HG02840 (cell line): ENCODE measurements around the gene HEG1.

ENCODE experiments used
- ATAC-seq: cut with Tn5 transposase; IDR thresholded peaks from one replicate; pipeline ENCODE4 v1.9.1; 2021; ENCODE audit warnings: mild to moderate bottlenecking, moderate library complexity, moderate number of reproducible peaks; ENCODE audit not compliant: unreplicated experiment, low FRiP score

Gene HEG1

GRCh38 chr3:125051715-125052581, 3.8 kb downstream of the HEG1 start:
- no peak for ATAC-seq

GRCh38 chr3:125051205-125051604, 4.6 kb downstream of the HEG1 start:
- no peak for ATAC-seq

DNA sequence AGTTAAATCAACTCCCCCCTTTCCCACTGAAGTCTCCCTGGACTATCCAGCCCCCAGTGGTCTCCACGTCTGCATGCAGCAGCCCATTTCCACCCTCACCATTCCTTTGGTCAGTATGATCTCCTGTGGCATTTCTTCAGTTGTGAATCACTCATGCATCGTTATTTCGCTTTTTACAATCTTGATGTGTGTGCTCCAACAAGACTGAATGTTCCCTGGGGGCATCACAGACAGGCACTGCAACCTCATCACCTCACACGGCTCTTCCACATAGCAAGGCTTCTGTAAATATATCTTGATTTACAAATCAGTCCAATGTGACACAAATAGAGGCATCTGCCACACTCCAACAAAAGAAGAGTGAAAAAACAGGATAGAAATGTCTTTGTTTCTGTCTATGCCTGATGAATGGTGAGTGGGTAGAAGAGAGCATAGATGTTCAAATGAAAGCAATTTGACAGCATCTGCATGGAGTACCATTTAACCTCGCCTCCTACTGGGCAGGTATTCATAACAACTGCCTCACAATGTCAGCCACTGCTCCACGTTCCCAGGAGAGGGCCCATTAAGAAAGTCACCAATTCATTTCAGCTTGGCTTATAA, 5.2 kb downstream of the HEG1 start:
- no peak for ATAC-seq

- no peak for ATAC-seq
Measured at GRCh38 chr3:125048282-125048681, 7.5 kb downstream of the HEG1 start.

- ATAC-seq, result no peak
Measured at GRCh38 chr3:125045965-125046364, 9.8 kb downstream of the HEG1 start.

GRCh38 chr3:125045194-125045593, 10.6 kb downstream of the HEG1 start:
- no peak for ATAC-seq

GRCh38 chr3:125043599-125044151, 12.1 kb downstream of the HEG1 start:
- ATAC-seq, result no peak

- ATAC-seq, result no peak
Measured at GRCh38 chr3:125042725-125043406, 12.9 kb downstream of the HEG1 start.

DNA sequence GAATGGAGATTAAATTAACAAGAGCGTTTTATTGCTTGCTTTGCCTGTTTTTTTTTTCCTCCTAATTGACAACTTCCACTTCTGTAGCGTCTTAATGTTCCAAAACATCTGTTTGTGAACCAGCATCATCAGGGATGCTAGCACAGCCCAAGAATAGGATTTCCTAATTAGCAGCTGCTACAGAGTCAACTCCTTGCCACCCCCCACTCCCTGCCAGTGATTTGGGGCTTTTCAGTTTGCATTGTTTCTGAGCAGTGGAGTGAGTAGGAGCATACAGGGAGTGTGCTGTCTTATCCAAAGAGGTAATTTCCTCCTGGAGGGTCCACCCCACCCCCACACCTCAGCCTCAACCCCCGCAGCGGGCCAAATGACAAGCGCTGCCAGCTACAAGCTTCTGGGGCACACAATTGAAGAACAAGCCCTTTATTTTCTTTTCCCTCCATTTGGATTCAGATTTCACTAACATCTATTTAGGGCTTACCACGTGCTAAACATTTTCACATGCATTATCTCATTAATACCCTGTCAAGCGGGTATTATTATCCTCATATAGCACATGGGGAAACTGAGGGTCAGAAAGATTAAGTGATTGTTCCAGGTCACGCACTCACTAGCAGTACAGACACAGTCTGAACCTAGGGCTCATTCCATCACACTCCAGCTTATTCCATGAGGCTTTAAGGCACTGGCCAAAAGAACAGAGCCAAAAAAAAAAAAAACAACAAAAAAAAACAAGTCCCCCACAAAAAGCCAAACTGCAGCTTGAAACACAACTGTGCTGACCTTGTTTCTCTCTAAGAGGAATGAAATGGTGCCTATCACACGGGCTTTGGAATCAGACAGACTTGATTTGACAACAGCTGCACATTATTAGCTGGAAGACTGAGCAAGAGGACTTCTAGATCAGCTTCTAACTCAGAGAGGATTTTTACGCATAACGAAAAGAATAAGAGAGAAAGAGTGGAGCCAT, 16.4 kb downstream of the HEG1 start:
- no peak for ATAC-seq

GRCh38 chr3:125037498-125038150, 18.2 kb downstream of the HEG1 start:
- no peak for ATAC-seq

- ATAC-seq, result peak; percentile 49
Measured at GRCh38 chr3:125035217-125035616, 20.6 kb downstream of the HEG1 start.

- no peak for ATAC-seq
Measured at GRCh38 chr3:125033616-125034015, 22.2 kb downstream of the HEG1 start.

DNA sequence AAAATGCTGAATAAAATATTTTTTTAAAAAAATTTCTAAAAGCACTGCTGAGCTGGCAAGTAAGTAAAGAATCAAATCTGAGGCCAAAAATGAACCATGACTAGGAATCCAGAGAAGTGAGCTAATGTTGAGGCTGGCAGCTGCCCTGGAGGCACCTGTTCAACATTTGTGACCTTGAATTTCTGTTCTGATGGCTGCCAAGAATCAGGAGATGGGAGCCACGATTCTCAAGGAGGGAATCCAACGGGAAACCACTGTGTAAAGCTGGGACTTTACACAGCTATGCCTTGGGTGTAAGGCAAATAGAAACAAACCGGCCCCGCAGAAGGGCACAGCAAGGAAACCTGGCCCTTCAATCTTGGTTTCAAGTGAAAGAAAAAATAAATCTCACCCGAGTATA, 22.7 kb downstream of the HEG1 start:
- ATAC-seq, result no peak

GRCh38 chr3:125032683-125033082, 23.1 kb downstream of the HEG1 start:
- ATAC-seq, result no peak

- no peak for ATAC-seq
Measured at GRCh38 chr3:125032100-125032643, 23.6 kb downstream of the HEG1 start.

DNA sequence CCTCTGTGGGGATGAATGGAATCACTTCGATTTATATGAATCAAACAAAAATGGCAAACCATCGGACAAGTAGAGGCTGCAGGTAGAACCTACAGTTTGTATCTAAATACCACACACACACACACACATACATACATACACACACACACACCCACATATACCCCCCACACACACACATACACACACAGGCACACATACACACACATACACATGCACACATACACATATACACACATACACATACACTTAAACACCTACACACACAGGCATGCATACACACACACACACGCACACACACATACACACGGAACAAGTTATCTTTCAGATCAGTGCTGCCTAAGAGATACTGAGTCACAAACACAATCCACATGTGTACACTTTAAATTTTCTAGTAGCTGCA, 24.3 kb downstream of the HEG1 start:
- no peak for ATAC-seq

- ATAC-seq, result no peak
Measured at GRCh38 chr3:125028657-125029056, 27.1 kb downstream of the HEG1 start.

DNA sequence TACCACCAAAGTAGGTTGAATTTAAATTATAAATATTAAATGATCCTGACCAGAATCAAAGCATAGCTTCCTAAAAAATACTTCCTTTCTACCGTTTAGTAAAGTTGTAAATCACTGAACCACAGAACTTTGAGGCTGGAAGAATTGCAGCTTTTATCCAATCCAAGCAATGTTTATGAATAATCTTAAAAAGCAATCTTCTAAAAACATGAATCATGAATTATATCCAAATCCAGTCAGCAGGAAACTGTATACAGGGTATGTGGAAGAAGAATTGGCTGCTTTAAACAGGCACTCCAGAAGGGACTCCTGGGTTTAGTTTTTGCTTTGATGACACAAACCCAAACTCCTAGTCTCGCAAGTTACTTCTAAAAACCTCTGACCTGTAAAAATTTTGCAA, 30.2 kb downstream of the HEG1 start:
- ATAC-seq, result no peak

GRCh38 chr3:125024817-125025216, 31.0 kb downstream of the HEG1 start:
- no peak for ATAC-seq
